Neuronal stem cell (in vitro differentiated cells): Measurements from ENCODE around the gene CDH13.

ENCODE experiments used
- DNase-seq: peaks from one replicate; pipeline ENCODE4 v3.0.0-alpha.2; 2013; ENCODE audit warnings: low spot score
- H2AFZ ChIP-seq: one replicate; pipeline ENCODE4 v1.6.1; 2013; ENCODE audit warnings: mild to moderate bottlenecking, low read length, inconsistent platforms
- H2AK5ac ChIP-seq: 2 replicates; pipeline ENCODE4 v1.6.1; 2013; ENCODE audit warnings: low read depth, mild to moderate bottlenecking, inconsistent platforms, low read length, moderate library complexity, mixed read lengths
- H2BK120ac ChIP-seq: 2 replicates; pipeline ENCODE4 v1.6.1; 2013; ENCODE audit warnings: low read depth, mild to moderate bottlenecking, inconsistent platforms, low read length, moderate library complexity, mixed read lengths
- H2BK12ac ChIP-seq: one replicate; pipeline ENCODE4 v1.6.1; 2013; ENCODE audit warnings: low read length, inconsistent platforms
- H2BK15ac ChIP-seq: 2 replicates; pipeline ENCODE4 v1.6.1; 2013; ENCODE audit warnings: mild to moderate bottlenecking, low read length, inconsistent platforms, mixed read lengths
- H2BK5ac ChIP-seq: one replicate; pipeline ENCODE4 v1.6.1; 2013; ENCODE audit warnings: inconsistent platforms, mild to moderate bottlenecking, low read length, moderate library complexity
- H3K14ac ChIP-seq: one replicate; pipeline ENCODE4 v1.6.1; 2013; ENCODE audit warnings: low read length, inconsistent platforms
- H3K18ac ChIP-seq: 2 replicates; pipeline ENCODE4 v1.6.1; 2013; ENCODE audit warnings: low read length, inconsistent platforms
- H3K23ac ChIP-seq: 2 replicates; pipeline ENCODE4 v1.6.1; 2013; ENCODE audit warnings: low read depth, mild to moderate bottlenecking, mixed read lengths, low read length, inconsistent platforms; ENCODE audit not compliant: poor library complexity
- H3K27ac ChIP-seq: replicated peaks from 3 replicates; pipeline ENCODE4 v1.5.1; 2013; ENCODE audit warnings: low read length, inconsistent platforms
- H3K27me3 ChIP-seq, 3 experiments: 2 replicates each; pipeline ENCODE4 v1.6.1; 2013; ENCODE audit warnings: low read length in 3 of 3, mild to moderate bottlenecking in 2 of 3, inconsistent platforms in 1 of 3, low read depth in 1 of 3, mixed read lengths in 1 of 3, moderate library complexity in 1 of 3; ENCODE audit not compliant: control insufficient read depth in 3 of 3, insufficient read depth in 3 of 3
- H3K36me3 ChIP-seq, 2 donors: replicated peaks in 1 of 2; 2 replicates each; pipeline ENCODE4 v1.6.1; 2013; ENCODE audit warnings: low read length in 2 of 2; ENCODE audit not compliant: control insufficient read depth in 2 of 2, insufficient read depth in 2 of 2
- H3K4ac ChIP-seq: 2 replicates; pipeline ENCODE4 v1.6.1; 2013; ENCODE audit warnings: inconsistent platforms, mild to moderate bottlenecking, low read length, moderate library complexity
- H3K4me1 ChIP-seq, 2 donors: 1 replicate in 1 of 2; 2 replicates in 1 of 2; pipeline ENCODE4 v1.6.1; 2013; ENCODE audit warnings: low read length in 2 of 2, low read depth in 1 of 2; ENCODE audit not compliant: control insufficient read depth in 2 of 2, insufficient read depth in 1 of 2
- H3K4me2 ChIP-seq: one replicate; pipeline ENCODE4 v1.6.1; 2013; ENCODE audit warnings: mild to moderate bottlenecking, low read length, inconsistent platforms; ENCODE audit not compliant: insufficient read depth, poor library complexity, severe bottlenecking
- H3K4me3 ChIP-seq, 2 donors: 2 replicates each; pipeline ENCODE4 v1.5.1; 2013; ENCODE audit warnings: low read length in 2 of 2, mild to moderate bottlenecking in 2 of 2, inconsistent platforms in 1 of 2, moderate library complexity in 1 of 2
- H3K79me1 ChIP-seq: one replicate; pipeline ENCODE4 v1.6.1; 2013; ENCODE audit warnings: low read depth, mild to moderate bottlenecking, inconsistent platforms, low read length, moderate library complexity
- H3K9ac ChIP-seq: one replicate; pipeline ENCODE4 v1.6.1; 2013; ENCODE audit warnings: mild to moderate bottlenecking, low read depth, low read length, inconsistent platforms; ENCODE audit not compliant: poor library complexity
- H3K9me3 ChIP-seq, 2 donors: replicated peaks in 1 of 2; 2 replicates each; pipeline versions ENCODE3 to v1.6.1; 2013; ENCODE audit warnings: low read length in 2 of 2, mild to moderate bottlenecking in 2 of 2, inconsistent platforms in 1 of 2, low read depth in 1 of 2, mixed read lengths in 1 of 2, moderate library complexity in 1 of 2; ENCODE audit not compliant: control insufficient read depth in 2 of 2, insufficient read depth in 1 of 2
- H4K8ac ChIP-seq: one replicate; pipeline ENCODE4 v1.6.1; 2013; ENCODE audit warnings: low read depth, mild to moderate bottlenecking, inconsistent platforms, low read length, moderate library complexity
- H4K91ac ChIP-seq: one replicate; pipeline ENCODE4 v1.6.1; 2013; ENCODE audit warnings: low read length, low read depth, mild to moderate bottlenecking, inconsistent platforms; ENCODE audit not compliant: poor library complexity
- WGBS, 2 donors: extraction: QIAGEN DNeasy Blood & Tissue Kit; methylation state at CpG; one replicate each; pipeline ENCODE4 v1.1.7; 2013; ENCODE audit warnings: missing lambda C conversion rate in 2 of 2, mixed read lengths in 1 of 2; ENCODE audit not compliant: insufficient read length in 2 of 2, insufficient replicate concordance in 1 of 2; ENCODE audit errors: extremely low coverage in 2 of 2; 5-methylcytosine and 5-hydroxymethylcytosine counted together

Gene CDH13

GRCh38 chr16:83300326-83300725 lies 673.6 kb downstream of the CDH13 start:
- Histone ChIP-seq H2AK5ac (no peak overlapping the region), H2AFZ (no peak overlapping the region), H3K9ac (no peak overlapping the region), H3K4me2 (no peak overlapping the region), H3K27ac (no peak overlapping the region), H3K14ac (no peak overlapping the region), H2BK15ac (no peak overlapping the region), H4K8ac (no peak overlapping the region), H4K91ac (no peak overlapping the region), H3K36me3 (no peaks in the 10 kb centered on the region), H3K79me1 (no peaks in the 10 kb centered on the region), H3K4me1 (no peaks in the 10 kb centered on the region), H3K4me3 (no peak overlapping the region), H3K4ac (no peak overlapping the region), H2BK120ac (no peak overlapping the region), H2BK5ac (no peak overlapping the region), H3K18ac (no peak overlapping the region), H3K27me3 (no peaks in the 10 kb centered on the region), H2BK12ac (no peak overlapping the region), H3K23ac (no peak overlapping the region), H3K9me3 (no peaks in the 10 kb centered on the region)
- WGBS, 2 donors, result no CpG with 5 or more reads among the region's 3 CpGs
- no peak for DNase-seq

GRCh38 chr16:83301971-83302370 lies 675.2 kb downstream of the CDH13 start:
- no peak overlapping the region for H3K4me3 ChIP-seq
- H3K27me3 ChIP-seq, result no peaks in the 10 kb centered on the region
- no peak overlapping the region for H3K4me2 ChIP-seq
- H2BK12ac ChIP-seq, result no peak overlapping the region
- no peak overlapping the region for H2BK120ac ChIP-seq
- no peak overlapping the region for H4K8ac ChIP-seq
- no CpG with 5 or more reads among the region's 4 CpGs for WGBS, 2 donors
- H3K4me1 ChIP-seq, result no peaks in the 10 kb centered on the region
- no peak overlapping the region for H4K91ac ChIP-seq
- no peak overlapping the region for H3K14ac ChIP-seq
- no peaks in the 10 kb centered on the region for H3K79me1 ChIP-seq
- DNase-seq, result no peak
- no peak overlapping the region for H2AK5ac ChIP-seq
- no peak overlapping the region for H3K23ac ChIP-seq
- H3K4ac ChIP-seq, result no peak overlapping the region
- H2BK5ac ChIP-seq, result no peak overlapping the region
- no peaks in the 10 kb centered on the region for H3K36me3 ChIP-seq
- no peak overlapping the region for H3K27ac ChIP-seq
- H3K18ac ChIP-seq, result no peak overlapping the region
- H2AFZ ChIP-seq, result no peak overlapping the region
- no peaks in the 10 kb centered on the region for H3K9me3 ChIP-seq
- H2BK15ac ChIP-seq, result no peak overlapping the region
- no peak overlapping the region for H3K9ac ChIP-seq

- no peak overlapping the region for H3K27ac ChIP-seq
Observed at GRCh38 chr16:83302853-83303252, 676.1 kb downstream of the CDH13 start.

GRCh38 chr16:83305092-83305491 lies 678.3 kb downstream of the CDH13 start:
- Histone ChIP-seq H3K23ac (no peak overlapping the region), H4K91ac (no peak overlapping the region), H3K79me1 (no peaks in the 10 kb centered on the region), H2BK12ac (no peak overlapping the region), H3K9me3 (no peaks in the 10 kb centered on the region), H3K4ac (no peak overlapping the region), H4K8ac (no peak overlapping the region), H3K18ac (no peak overlapping the region), H2BK120ac (no peak overlapping the region), H2BK15ac (no peak overlapping the region), H3K4me2 (no peak overlapping the region), H3K27me3 (no peaks in the 10 kb centered on the region), H3K4me1 (no peaks in the 10 kb centered on the region), H2BK5ac (no peak overlapping the region), H3K14ac (no peak overlapping the region), H3K27ac (no peak overlapping the region), H3K4me3 (no peak overlapping the region), H2AFZ (no peak overlapping the region), H2AK5ac (no peak overlapping the region), H3K36me3 (no peaks in the 10 kb centered on the region), H3K9ac (no peak overlapping the region)
- no peak for DNase-seq
- WGBS, 2 donors, result no CpG with 5 or more reads among the region's 1 CpG

More at GRCh38 chr16:83302853-83303252, 676.1 kb downstream of the CDH13 start:
- H2BK5ac ChIP-seq, result no peak overlapping the region
- H3K9me3 ChIP-seq, result no peaks in the 10 kb centered on the region
- no peak overlapping the region for H2BK15ac ChIP-seq
- no peak overlapping the region for H4K8ac ChIP-seq
- H3K18ac ChIP-seq, result no peak overlapping the region
- no peak overlapping the region for H3K14ac ChIP-seq
- H2AK5ac ChIP-seq, result no peak overlapping the region
- H2BK120ac ChIP-seq, result no peak overlapping the region
- H3K4me1 ChIP-seq, result no peaks in the 10 kb centered on the region
- no peak overlapping the region for H4K91ac ChIP-seq
- no peak overlapping the region for H2AFZ ChIP-seq
- no peak overlapping the region for H3K4ac ChIP-seq
- WGBS, 2 donors, result no CpG with 5 or more reads among the region's 2 CpGs
- no peak overlapping the region for H2BK12ac ChIP-seq
- no peak overlapping the region for H3K9ac ChIP-seq
- H3K4me3 ChIP-seq, result no peak overlapping the region
- no peak overlapping the region for H3K4me2 ChIP-seq
- no peaks in the 10 kb centered on the region for H3K27me3 ChIP-seq
- no peaks in the 10 kb centered on the region for H3K36me3 ChIP-seq
- no peak for DNase-seq
- H3K23ac ChIP-seq, result no peak overlapping the region
- no peaks in the 10 kb centered on the region for H3K79me1 ChIP-seq
